Stimulated activated CD4-positive, alpha-beta T cell treated with anti-CD3 and anti-CD28 coated beads, Interleukin-1b, Interleukin-23, amount 100 ng/mL, for 48 hours (primary cell): Measurements from ENCODE around the gene TRAM2.

Experiments used
- DNase-seq: peaks from one replicate; pipeline ENCODE4 v3.0.0-alpha.2; 2020

TRAM2 gene

DNA sequence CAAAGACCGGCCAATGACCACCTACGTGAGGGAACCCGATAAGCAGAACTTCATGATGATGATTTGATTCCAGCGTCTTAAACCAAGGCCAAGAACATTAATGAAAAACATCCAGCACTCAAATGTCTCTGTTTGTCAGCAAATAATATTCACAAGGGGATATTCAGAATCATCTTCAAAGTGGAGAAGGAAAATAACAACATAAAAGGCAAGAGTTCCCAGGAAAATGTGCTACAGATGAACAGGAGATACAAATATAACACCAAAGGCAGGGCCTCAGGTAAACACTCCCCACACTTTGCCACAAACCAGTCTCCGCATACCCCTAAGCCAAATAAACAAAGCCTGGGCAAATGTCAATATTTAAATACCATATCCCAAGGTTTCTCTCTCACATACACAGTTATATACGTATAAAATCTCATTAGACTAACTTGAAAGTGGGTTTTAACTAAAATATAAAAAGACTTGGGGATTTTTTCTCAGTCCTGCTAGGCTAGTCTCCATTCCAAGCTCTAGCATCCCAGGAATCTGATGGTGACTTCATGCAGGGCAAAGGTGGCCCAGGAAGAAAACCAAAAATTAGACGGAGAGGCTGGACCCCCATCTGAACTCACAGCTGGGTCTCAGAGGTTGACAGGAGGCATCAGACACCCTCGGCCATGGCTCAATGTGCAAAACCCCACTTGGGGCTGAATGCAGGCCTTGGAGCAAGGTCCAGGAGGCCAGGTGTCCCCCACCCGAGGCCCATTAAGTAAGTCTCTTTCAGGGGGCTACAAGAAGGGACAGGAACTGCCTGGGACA, 32.1 kb downstream of the TRAM2 start:
- no peak for DNase-seq

DNA sequence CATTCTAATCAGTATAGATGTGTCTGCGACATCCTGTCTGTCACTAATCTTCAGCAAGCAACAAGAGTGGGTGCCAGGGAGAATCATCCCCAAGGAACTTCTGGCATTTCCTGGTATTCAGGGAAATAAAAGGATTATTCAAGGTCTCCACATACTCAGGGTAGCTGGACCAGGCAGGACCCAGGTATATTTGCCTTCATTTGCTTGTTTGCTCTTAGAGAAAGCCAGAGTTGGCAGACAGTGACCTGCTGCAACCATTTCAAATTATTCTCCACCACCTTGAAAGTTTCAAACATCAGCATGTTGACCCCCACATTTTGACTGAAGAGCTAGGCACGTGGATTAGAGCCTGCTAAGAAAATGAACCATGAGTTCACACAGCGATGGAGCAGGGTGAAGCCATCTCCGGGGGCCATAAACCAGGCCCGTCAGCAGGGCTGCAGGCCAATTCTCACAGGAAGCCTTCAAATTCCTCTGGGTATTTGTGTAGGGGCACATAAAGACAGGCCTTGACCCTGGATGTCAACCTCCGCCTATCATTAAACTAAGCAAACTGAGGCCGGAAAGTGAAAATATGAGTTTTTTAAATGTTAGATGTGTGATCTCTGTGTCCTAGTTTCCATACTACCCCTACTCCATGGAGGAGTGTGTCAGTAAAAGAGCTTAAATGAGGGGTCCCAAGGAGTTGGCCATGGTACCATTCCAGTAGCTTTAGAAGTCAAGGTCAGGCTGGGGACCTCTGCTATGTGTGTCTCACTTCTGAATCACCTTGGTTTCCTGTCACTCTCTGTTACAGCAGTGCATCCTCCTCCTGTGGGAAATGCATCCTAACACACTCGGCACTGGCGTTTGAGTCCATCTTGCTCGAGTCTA, 32.9 kb downstream of the TRAM2 start:
- no peak for DNase-seq

DNA sequence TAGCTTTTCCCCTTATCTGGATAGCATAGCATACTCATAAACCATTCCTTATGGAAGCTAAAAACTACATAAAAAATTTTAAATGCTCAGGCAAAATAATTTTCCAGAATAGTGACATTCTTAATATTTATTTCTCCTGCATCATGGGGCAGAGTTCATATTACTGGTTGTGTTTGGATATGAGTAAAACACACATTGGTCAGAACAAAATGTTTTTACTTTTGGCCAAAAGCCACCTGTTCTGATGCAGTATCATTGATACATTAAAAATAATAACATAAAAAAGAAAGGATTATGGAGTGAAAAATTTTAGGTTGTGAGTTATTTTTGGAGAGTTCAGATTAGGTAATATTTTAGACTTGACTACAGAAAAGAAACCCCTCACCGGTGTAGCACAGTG, 33.6 kb downstream of the TRAM2 start:
- DNase-seq, result no peak

DNA sequence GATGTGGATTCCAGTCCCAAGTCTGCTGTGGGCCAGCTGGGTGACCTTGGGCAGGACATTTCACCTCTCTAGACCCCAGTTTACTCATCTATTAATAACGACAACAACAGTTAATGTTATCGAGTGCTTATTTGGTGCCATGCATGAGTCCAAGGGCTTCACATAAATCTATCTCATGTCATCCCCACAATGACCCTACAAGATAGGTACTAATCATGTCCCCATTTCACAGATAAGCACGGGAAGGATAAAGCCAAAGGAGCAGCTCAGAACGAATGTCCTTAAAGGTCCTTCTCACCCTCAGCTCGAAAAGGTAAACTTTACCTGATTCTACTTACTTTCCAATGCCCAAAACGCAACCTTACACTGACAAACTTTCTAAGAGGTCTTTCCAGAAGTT, 35.7 kb downstream of the TRAM2 start:
- DNase-seq, result no peak

DNA sequence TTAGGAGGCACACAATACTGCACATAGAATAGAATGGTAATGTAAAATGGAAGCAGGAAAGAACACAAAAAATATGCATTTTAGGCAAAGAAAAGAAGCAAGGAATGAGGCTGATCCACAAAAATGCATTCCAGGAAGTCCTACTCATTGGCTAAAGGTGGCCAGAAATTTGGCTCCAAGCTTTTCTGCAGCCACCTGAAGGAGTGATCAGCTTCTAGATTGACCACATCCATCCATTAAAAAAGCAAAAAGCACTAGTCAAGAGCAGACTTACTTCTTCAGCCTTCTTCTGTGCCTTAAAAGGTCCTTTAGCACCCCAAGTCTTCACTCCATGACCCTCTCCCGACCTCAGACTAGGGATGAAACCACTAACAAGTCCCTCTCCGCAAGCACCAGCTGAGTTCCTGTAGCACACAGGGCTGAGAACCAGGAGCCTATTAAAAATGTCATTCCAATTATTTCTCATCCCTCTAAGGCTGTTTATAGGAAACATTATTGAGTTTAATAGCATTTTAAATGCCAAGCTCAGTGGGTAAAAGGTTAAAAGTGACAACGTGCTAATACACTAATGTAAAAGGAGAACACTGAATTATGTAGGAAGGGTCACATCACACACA, 36.5 kb downstream of the TRAM2 start:
- DNase-seq, result no peak

DNA sequence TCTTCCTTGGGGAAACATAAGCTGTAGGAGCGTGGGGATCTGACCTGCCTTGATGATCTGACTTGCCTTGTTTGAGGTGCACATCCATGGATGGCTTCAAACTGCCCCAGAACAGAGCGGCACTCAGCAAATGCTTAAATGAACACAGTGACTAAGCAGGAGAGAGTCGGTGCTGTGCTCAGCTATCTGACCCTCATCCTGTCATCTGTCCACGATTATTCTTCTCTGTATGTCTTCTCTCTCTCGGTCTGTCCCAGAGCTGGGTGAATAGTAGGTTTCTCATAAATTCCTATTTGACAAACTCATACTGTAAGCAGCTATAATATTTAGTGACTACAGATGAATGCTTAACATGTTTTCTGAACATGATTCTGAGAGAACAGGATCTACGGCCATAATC, 37.3 kb downstream of the TRAM2 start:
- no peak for DNase-seq

DNA sequence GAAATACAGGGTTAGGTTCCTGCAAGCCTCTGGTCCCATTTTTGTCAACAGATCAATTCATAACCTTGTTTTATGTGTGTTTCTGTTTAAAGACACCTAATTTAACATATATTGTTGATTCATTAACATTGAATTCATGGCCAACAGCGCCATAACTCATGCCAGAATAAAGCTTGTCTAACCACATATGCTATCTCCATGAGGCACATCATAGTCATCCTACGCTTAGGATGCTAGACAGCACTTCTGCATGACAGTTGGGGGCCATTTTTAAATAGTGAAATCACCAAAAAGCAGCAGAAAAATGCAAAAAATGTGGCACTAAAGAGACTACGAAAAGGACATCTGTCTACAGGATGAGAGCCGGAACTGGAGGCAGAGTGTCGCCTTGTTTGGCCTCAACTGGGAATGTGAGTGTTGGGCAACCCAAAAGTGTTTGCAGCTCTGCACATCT, 37.9 kb downstream of the TRAM2 start:
- no peak for DNase-seq

DNA sequence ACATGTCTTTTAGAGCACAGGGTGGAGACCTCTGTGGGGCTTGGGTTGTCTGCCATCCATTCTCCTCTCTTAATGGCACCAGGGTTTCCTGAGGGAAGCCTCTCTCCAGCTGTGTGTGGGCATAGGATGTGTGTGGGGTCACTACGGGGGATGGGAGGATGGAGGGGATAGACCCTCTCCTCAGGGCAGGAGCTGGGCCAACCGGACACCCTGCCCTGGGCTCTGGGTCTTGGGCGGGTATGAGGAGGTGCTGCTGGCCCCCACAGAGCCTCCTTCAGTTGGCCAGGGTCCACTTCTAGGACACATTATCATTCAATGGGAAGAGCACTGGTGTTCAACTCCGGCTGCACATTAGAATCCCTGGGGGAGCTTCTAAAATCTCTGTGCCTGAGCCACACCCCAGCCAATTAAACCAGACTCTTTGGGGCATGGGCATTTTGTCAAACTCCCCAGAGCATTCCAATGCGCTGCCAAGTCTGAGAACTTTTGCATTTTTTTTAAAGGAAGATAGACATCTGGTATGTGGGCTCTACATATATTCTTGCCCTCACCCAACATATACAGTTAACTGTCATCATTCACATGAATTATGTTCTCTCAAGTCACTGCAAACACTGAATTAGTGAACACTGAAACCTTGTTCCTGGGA, 38.5 kb downstream of the TRAM2 start:
- DNase-seq, result no peak

DNA sequence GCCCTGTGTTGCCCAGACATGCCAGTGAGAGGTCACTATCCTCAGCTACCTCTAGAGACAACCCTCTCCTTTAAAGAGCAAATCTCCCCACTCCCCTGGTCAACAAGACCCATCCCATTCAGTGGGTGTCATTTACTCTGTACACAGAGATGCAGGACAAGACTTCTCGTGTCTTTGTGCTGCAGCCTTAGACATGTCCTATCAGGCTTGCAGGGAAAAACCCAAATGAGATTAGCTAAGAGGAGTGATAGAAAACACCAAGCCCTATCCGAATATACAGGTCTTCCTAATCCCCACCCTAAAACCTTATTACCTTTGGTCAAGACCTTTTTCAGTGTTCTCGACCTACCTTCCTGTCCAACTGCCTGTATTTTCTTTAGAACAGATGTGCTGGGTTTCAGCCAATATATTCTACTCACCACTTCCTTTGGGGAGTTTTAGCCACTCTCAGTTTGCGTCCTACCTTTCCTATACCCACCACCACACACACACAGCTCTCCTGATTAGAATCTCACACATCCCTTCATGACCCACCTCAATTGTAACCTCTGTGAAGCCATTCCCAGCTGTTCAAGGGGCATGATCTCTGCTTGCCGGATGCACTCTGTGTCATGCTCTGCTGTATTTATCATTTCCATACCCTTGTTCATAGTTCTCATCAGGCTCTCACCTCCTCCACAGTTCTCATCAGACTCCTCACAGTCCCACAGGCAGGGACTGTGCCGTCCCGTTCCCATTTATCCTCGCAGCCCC, 39.7 kb downstream of the TRAM2 start:
- no peak for DNase-seq

DNA sequence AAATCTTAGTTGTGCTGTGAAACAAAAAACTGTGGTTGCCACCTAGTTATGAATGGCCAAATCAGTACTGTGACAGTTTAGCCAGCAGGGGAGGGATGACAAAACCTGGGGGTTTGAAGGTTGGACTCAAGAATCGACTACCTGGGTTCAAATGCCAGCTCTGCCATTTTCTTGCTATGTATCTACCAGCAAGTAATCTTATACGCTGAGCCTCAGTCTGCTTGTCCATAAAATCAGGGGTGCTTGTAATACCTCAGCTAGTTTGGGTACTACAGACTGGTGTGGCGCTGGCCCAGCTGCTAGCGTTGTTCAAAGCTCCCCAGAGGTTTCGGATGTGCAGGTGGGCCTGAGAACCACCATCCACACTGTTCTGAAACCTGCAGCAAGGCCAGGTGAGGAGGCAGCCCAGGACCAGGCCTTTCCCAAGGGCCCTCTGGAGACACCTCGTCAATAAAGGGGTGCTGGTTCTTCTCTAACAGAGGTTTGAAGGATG, 40.4 kb downstream of the TRAM2 start:
- no peak for DNase-seq

DNA sequence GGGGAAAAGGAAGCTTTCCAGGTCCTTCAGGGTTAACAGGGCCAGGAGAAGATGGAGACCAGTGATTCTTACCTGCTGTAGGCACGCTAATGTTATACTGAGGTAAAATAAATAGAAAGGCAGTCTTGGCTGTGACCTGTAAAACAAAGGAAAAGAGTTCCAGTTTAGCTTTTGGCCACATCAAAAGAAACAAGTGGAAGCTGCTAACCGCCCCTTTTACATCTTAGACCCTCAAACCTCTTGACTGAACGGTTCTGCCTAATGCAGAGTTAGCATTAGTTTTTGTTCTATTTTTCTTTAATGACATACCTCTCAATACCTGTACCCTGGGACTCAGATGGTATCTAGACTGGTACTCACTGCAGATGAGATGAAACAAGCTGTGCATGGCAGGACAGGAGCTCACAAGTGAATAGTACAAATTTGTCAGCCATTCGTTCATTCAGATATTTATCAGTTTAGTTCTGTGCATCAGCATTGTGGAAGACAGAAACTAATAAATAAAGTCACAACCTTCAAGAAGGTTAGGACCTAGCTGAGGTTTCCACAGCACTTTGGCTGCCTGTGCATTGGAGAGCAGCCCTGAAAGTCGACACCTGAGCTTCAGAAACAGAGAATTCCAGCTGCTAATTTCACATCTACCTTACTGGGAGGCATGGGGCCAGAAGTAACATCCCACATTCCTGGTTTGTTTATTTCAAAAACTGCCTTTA, 41.0 kb downstream of the TRAM2 start:
- DNase-seq, result no peak

DNA sequence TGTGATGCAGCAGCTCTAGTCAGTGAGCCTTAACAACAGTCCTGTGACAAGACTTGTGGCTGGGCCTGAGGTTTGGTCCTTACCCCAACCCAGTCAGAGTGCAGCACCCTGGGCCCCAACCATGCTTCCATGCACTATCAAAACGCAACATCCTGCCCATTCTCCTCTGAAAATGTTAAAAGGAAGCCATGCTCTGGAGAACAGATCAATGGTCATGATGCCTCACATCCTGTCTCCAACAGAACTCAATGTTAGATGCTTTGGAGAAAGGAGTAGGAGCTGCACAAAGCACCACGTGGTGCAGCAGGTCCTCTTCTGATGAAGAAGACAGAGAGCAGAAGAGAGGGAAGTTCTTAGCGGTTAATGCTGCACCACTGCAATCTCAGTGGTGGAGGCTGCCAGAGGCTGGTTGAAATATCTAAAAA, 41.9 kb downstream of the TRAM2 start:
- peak; percentile 43 for DNase-seq

DNA sequence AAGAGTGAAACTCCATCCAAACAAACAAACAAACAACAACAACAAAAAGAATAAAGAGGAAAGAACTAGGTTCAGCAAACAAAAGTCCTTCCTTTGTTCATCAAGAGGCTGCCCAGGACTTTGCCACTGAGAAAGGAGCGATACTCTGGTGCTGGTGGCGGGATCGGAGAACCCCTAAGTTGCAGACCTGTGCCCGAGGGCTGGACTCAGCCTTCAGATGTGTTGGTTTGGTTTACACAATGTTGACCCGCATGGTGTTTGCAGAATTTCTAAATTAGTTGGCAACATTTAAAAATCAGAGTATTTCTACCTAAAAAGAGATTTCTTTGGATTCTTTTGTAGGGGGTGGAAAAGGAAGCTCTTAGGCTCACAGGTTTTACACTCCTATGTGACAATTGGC, 42.5 kb downstream of the TRAM2 start:
- no peak for DNase-seq

DNA sequence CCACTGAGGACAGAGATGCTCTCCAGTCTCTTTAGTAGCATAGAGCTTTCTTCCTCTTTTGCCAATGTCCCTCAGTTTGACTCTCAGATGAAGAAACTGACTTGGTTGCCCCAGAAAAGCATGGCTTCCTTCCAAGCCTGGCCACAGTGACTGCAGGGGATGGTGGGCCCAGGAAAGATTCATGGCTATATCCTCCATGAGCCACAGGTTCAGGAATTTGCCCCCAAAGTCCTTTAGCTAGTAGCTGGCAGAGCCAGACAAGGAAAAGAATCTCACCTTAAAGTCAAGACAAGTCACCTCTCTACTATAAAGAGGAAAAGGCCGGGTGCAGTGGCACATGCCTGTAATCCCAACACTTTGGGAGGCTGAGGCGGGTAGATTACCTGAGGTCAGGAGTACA, 43.4 kb downstream of the TRAM2 start:
- DNase-seq, result no peak

DNA sequence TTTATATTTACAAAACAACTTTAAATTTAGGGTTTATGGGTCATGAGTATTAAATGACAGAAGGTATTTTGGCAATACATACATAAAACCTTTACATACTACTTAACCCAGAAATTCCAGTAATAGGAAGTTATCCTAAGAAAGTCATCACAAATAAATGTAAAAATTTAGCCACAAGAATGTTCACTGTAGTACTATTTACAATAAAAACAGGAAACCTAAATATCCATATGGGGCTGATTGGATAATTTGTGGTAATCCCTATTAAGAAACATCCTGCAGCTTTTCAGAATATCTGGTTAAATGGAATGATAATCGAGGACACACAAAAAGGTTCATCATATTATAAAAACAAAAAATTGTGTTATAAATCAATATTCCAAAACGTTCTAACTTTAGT, 44.4 kb downstream of the TRAM2 start:
- no peak for DNase-seq

DNA sequence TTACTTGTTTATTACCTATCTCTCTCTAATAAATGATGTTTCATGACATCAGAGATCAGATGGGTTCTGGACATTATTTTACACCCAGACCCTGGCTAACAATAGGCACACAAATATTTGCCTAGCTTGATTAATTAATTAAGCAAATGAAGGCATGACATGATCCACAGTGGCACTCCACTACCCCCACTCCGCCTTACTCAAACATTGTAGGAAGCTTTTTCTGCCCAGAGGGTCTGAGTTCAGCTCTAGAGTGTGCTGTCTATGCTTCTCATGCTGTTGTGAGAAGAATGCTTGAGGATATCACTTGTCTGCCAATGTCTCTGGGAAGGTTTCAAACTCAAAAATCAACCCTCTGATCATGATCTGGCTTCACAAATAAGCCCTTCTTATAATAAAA, 45.0 kb downstream of the TRAM2 start:
- no peak for DNase-seq

DNA sequence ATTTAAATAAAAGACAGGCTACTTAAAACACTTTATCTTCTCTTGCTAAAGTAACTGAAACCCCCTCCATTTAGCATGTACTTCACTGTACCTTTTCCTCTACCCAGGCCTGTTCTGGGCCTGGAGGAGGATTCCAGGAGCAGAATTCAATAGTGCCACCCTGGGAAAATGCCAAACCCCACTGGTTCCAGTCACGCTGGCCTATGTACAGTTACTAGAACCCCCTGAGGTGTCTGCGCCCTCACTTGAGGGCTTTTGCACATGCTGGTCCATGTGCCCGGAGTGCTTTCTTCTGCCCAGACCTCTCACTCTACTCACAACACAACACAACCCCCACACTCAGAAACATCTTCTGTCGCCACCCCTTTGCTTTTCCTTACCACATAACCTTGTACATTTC, 45.5 kb downstream of the TRAM2 start:
- no peak for DNase-seq

DNA sequence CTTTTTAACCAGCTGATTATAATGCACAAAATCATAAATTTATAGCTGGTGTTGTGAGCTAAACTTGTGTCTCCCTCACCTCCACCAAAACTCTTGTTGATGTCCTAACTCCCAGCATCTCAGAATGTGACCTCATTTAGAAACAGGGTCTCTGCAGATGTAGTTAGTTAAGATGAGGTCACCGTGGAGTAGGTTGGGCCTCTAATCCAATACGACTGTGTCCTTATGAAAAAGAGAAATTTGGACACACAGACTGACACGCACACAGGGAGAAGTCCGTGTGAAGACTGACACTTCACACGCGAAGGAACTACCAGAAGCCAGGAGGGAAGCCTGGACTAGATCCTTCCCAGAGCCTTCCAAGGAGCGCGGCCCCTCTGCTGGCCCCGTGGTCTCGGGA, 46.5 kb downstream of the TRAM2 start:
- no peak for DNase-seq

DNA sequence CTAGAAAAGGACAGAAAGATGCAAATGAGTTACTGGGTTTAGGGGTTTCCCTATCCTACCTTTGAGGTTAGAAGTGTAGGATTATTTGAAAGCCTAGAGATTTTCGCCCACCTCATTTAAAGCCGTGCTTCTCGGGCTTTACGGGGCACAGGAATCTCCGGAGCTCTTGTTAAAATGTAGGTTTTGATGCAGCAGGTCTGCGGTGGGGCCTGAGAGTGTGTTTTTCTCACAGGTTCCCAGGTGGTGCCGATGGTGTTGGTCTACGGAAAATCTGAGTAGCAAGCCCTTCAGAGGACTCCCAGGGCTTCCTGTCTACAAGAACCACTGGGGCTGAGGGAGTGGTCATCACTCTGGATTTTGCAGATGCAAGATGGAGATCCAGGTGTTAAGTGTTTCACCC, 47.5 kb downstream of the TRAM2 start:
- DNase-seq, result peak; percentile 8

DNA sequence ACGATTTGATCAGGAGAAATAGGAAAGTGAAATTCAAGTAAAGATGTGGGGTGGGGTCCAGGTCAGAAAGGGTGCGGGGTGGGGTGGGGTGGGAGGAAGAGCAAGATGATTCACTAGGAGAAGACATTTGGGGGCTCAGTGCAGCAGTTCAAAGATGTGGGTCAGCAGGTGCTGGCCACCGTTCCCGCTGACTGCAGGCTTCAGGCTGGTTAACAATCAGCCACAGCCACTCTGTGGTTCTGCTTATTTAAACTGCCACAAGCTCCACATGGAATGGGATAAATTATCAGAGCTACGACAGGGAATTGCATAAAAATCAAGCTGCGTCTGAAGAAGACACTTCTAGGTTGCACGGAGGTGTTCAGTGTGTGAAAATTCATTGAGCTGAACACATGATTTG, 49.4 kb downstream of the TRAM2 start:
- no peak for DNase-seq

DNA sequence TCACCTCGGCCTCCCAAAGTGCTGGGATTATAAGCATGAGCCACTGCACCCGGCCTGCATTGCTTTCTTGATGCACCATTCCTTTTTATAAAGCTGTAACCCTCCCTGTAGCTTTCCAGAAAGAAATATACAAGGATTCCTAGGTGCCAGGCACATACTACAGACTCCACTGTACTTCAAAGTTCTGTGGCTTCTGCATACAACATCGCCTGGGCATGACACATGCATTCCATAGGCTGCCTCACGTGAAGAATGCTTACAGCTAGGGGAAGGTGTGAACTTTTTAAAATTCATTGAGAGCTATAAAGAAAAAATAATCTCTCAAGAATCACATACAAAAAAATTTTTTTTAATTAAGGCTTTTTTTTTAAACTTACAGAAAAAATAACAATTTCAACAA, 50.2 kb downstream of the TRAM2 start:
- DNase-seq, result no peak

DNA sequence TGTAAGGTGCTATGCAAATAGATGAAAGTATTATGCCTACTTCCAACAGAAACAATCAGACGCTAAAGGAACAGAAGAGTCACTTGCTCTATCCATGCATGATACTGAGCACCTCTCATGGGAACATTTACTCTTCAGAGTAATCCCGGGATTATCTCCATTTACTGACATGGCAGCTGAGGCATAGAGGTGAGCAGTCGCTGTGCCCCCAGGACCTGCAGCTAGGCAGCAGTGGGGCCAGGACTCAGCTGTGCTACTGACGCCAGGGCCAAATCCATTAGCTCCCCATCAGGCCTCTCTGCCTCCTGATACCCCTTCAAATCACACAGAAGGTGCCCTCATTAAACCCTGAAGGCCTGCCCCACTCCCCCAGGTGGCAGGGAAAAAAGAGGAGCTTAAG, 51.9 kb downstream of the TRAM2 start:
- DNase-seq, result no peak
